Right cardiac atrium (tissue), 5 donors: Measurements from ENCODE around the gene MORC4. TPM values are rescaled to one million over a fixed set of nuclear protein-coding genes. Genes with fewer than 3 reads are reported as not detected.
"Not testable (repeated sequence)": the region's sequence is repeated elsewhere in the genome, so short reads cannot be mapped to it uniquely, and the experiment has no call there.

Experiments used
- ATAC-seq, 2 donors: fragments of 200-7000 bp; cut with Tn5 transposase; one replicate each; pipeline versions ENCODE4 v1.8.0 to v1.9.1; 2020; ENCODE audit warnings: moderate library complexity in 2 of 2, mild to moderate bottlenecking in 1 of 2
- DNase-seq, 3 donors: peaks; one replicate each; pipeline ENCODE4 v3.0.0-alpha.2; 2020
- H3K27ac ChIP-seq: one replicate; pipeline ENCODE4 v1.5.1; 2013; ENCODE audit warnings: mild to moderate bottlenecking, low read length, control low read depth, moderate library complexity
- H3K27me3 ChIP-seq: one replicate; pipeline ENCODE4 v1.6.1; 2013; ENCODE audit not compliant: control insufficient read depth, insufficient read depth
- H3K4me1 ChIP-seq: one replicate; pipeline ENCODE4 v1.6.1; 2013; ENCODE audit warnings: low read length; ENCODE audit not compliant: control insufficient read depth, insufficient read depth
- H3K4me3 ChIP-seq: one replicate; pipeline ENCODE4 v1.5.1; 2013; ENCODE audit warnings: low read length, control low read depth
- H3K9me3 ChIP-seq: one replicate; pipeline ENCODE4 v1.6.1; 2013; ENCODE audit warnings: low read length; ENCODE audit not compliant: control insufficient read depth
- WGBS: extraction: QIAGEN DNeasy Blood & Tissue Kit; methylation state at CpG from one replicate; pipeline ENCODE4 v1.1.7; 2013; 5-methylcytosine and 5-hydroxymethylcytosine counted together
- intact Hi-C, 4 donors: fragments of 100-400 bp; cut with DNase I; formaldehyde crosslinking; loops; one replicate each; pipeline versions ENCODE4 v1.11.0 to v1.14.0; 2022 to 2023
- polyA plus RNA-seq: library from polyadenylated mRNA; stranded (reverse); fragments of 200-250 nt; gene quantifications from one replicate; pipeline ENCODE4 v1.2.3, GENCODE V29; 2013
- total RNA-seq, 4 donors: library from RNA; stranded (reverse); fragmentation: NEBNext Ultra II Directional; extraction: Animal tissue kit (Norgen Biotek cat#: 25700); gene quantifications; one replicate each; pipeline ENCODE4 v1.2.1, GENCODE V29; 2021
- donor health status: healthy with polysubstance abuse.
- donor health status: DM: no; HTN: yes; CAD: no.
- donor health status: DM: no; HTN: no; CAD: no.
- donor health status: DM: no; HTN: yes; CAD: no; lungs with severe emphysema.
- donor health status: DM: yes; HTN: yes; CAD: no.

The MORC4 gene
- total and polyA plus RNA-seq, 5 donors: 2.1 to 6.6 (median 4.1) TPM

DNA sequence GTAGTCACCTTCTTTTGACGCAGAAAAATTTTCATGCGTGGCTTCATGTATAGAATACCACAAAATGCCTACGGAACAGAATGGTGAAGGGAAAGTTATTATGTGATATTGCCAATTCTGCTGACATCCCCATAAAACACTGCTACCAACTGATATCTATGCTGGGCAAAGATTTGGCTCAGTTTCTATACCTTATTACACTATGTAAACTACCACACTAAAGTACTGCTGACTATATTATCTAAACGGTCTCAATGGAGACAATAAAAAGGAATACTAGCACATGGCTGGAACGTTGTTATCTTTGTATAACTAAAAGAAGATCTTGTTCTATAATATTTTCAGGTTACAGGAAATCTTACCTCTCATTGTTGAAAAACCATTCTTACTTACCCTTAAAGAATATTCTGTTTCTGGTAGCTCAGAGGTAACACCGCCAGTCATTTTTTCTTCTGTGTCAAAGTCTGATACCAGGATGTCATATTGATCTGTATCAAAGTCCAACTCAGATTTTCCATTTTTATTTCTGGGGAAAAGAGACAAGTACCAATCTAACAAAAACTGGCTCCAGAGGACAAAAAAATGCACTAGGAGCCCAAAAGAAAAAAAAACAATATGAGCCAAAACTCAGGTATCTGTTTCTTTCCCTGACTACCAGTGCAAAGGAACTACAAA lies 18.9 kb downstream of the MORC4 start:
- Histone ChIP-seq H3K9me3 (no peaks in the 10 kb centered on the region), H3K4me1 (peaks cover 1% of the 10 kb centered on the region), H3K4me3 (no peak overlapping the region), H3K27me3 (no peaks in the 10 kb centered on the region), H3K27ac (no peak overlapping the region)
- DNase-seq: no peak
- intact Hi-C loops: no loop called here
- WGBS: 89% methylated on average over 6 of the region's 6 CpGs
- no peak for ATAC-seq

- intact Hi-C loops: no loop called here
- H3K4me3 ChIP-seq: no peak overlapping the region
- no peaks in the 10 kb centered on the region for H3K4me1 ChIP-seq
- ATAC-seq: no peak
- 80% methylated on average over 3 of the region's 3 CpGs for WGBS
- no peak for DNase-seq
- no peaks in the 10 kb centered on the region for H3K27me3 ChIP-seq
- no peaks in the 10 kb centered on the region for H3K9me3 ChIP-seq
- no peak overlapping the region for H3K27ac ChIP-seq
Observed at GRCh38 chrX:106976416-106976815, 23.6 kb downstream of the MORC4 start.

- DNase-seq (no peak), ATAC-seq (no peak)
- Histone ChIP-seq H3K4me3 (no peak overlapping the region), H3K27ac (no peak overlapping the region), H3K27me3 (no peaks in the 10 kb centered on the region), H3K9me3 (no peaks in the 10 kb centered on the region), H3K4me1 (no peaks in the 10 kb centered on the region)
- intact Hi-C loops: no loop called here
- WGBS: 70% methylated on average over 5 of the region's 5 CpGs
Observed at GRCh38 chrX:106973433-106974149, 26.4 kb downstream of the MORC4 start.

DNA sequence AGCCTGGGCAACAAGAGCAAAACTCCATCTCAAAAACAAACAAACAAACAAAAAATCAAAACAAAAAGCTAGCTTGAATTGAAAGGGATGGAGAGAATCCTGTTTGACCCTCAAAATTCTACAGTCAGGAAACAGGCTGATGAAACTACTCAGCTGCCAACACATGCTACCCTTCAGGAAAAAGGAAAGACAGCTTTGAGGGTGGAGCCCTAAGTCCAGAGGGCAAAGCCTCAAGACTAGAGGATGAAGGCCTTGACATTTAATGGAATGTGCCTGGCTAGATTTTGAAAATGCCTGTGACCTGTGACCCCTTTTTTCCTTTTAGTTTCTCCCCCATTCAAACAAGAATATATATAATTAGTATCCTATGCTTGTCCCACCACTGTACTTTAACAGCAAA lies 27.1 kb downstream of the MORC4 start:
- no peak for DNase-seq
- Histone ChIP-seq H3K4me3 (no peak overlapping the region), H3K27me3 (no peaks in the 10 kb centered on the region), H3K9me3 (no peaks in the 10 kb centered on the region), H3K27ac (no peak overlapping the region), H3K4me1 (no peaks in the 10 kb centered on the region)
- no peak for ATAC-seq
- intact Hi-C loops: no loop called here

DNA sequence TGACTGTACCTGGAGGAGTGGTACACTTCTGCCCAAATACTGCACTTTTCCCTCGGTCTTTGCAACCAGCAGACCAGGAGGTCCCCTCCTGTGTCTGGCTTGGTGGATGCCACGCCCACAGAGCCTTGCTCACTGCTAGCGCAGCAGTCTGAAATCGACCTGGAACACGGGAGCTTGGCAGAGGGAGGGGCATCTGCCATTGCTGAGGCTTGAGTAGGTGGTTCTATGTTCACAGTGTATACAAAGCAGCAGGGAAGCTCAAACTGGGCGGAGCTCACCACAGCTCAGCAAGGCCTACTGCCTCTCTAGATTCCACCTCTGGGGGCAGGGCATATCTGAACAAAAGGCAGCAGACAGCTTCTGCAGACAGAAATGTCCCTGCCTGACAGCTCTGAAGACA lies 33.5 kb downstream of the MORC4 start:
- WGBS: 85% methylated on average over 6 of the region's 6 CpGs
- H3K27me3 ChIP-seq, H3K4me1 ChIP-seq, H3K4me3 ChIP-seq, ATAC-seq, DNase-seq, intact Hi-C loops, H3K27ac ChIP-seq, H3K9me3 ChIP-seq: not testable (repeated sequence)

GRCh38 chrX:106964290-106964689 lies 35.7 kb downstream of the MORC4 start:
- DNase-seq: no peak
- ATAC-seq: no peak
- Histone ChIP-seq H3K27me3 (no peaks in the 10 kb centered on the region), H3K27ac (no peak overlapping the region), H3K4me3 (no peak overlapping the region), H3K9me3 (no peaks in the 10 kb centered on the region), H3K4me1 (no peaks in the 10 kb centered on the region)
- 89% methylated on average over 1 of the region's 1 CpG for WGBS
- intact Hi-C loops: no loop called here

- no peaks in the 10 kb centered on the region for H3K9me3 ChIP-seq
- no peaks in the 10 kb centered on the region for H3K4me1 ChIP-seq
- no peak for DNase-seq
- intact Hi-C loops: no loop called here
- no peak overlapping the region for H3K4me3 ChIP-seq
- no peaks in the 10 kb centered on the region for H3K27me3 ChIP-seq
- no peak for ATAC-seq
- H3K27ac ChIP-seq: no peak overlapping the region
Observed at GRCh38 chrX:106963111-106963510, 36.9 kb downstream of the MORC4 start.

DNA sequence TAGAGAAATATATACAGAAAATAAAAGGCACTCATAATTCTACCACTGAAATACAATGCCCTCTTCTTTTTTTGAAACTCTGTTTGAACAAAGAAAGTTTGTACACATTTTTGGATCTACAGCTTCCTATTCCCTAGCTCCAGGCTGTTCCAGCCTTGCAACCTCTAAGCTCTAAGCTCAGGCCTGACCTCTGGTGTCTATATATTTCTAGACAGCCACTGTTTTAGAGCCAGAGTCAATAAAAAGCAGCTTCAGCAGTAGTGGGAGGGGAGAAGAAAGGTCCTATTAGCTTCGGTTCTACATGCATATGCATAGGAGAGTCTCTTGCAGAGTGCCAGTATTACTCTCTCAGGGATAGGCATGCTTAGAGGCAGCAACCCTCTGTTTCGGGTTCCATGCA lies 40.1 kb downstream of the MORC4 start:
- Histone ChIP-seq H3K27ac (no peak overlapping the region), H3K9me3 (no peaks in the 10 kb centered on the region), H3K4me1 (no peaks in the 10 kb centered on the region), H3K27me3 (no peaks in the 10 kb centered on the region), H3K4me3 (no peak overlapping the region)
- intact Hi-C loops: no loop called here
- 69% methylated on average over 2 of the region's 2 CpGs for WGBS
- no peak for ATAC-seq
- no peak for DNase-seq

DNA sequence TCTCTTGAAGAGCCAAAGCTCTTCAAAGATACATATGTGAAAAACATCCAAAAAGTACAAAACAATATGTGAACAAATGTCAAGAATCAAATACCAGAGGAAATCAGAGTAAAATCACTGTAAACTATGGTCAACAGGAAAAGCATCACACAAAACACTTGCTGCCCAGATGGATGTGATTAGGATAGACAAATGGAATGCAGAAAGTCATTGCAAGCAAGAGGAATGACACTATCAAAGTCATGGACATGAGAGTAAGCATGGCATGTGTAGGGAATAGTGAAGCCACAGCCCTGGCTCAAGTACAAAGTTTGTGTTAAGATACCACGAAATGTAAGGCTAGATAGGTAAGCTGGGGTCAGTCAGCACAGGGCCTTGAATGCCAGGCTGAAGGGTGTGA lies 42.2 kb downstream of the MORC4 start:
- ATAC-seq: no peak
- H3K4me1 ChIP-seq: no peaks in the 10 kb centered on the region
- no peak for DNase-seq
- H3K4me3 ChIP-seq: no peak overlapping the region
- WGBS: 67% methylated on average over 1 of the region's 1 CpG
- no peaks in the 10 kb centered on the region for H3K27me3 ChIP-seq
- no peak overlapping the region for H3K27ac ChIP-seq
- no peaks in the 10 kb centered on the region for H3K9me3 ChIP-seq
- intact Hi-C loops: no loop called here

- Histone ChIP-seq H3K4me3 (no peak overlapping the region), H3K4me1 (no peaks in the 10 kb centered on the region), H3K27me3 (no peaks in the 10 kb centered on the region), H3K9me3 (no peaks in the 10 kb centered on the region), H3K27ac (no peak overlapping the region)
- intact Hi-C loops: no loop called here
- DNase-seq (no peak), ATAC-seq (no peak)
- WGBS: 55% methylated on average over 1 of the region's 1 CpG
Observed at GRCh38 chrX:106955004-106955772, 44.8 kb downstream of the MORC4 start.

GRCh38 chrX:106954041-106954440 lies 46.0 kb downstream of the MORC4 start:
- DNase-seq: no peak
- no peaks in the 10 kb centered on the region for H3K27me3 ChIP-seq
- H3K4me3 ChIP-seq: no peak overlapping the region
- H3K9me3 ChIP-seq: no peaks in the 10 kb centered on the region
- ATAC-seq: no peak
- H3K27ac ChIP-seq: no peak overlapping the region
- WGBS: 96% methylated on average over 4 of the region's 4 CpGs
- intact Hi-C loops: loop anchor here in 1 of 4 donors (5.0 kb wide), 1 partner anchor 57 kb away; no protein-coding TSS in a partner anchor
- no peaks in the 10 kb centered on the region for H3K4me1 ChIP-seq
